ENCODE data around the gene CCDC106. TPM values are rescaled to one million over a fixed set of nuclear protein-coding genes. Genes with fewer than 3 reads are reported as not detected.

The CCDC106 gene
- 9.7 and 10.8 TPM in 2 replicates for total RNA-seq (2014; rRNA removed; shearing (Covaris generic))

GRCh38 chr19:55647732-55648584 is at the start of gene CCDC106:
TSS of gene CCDC106 (plus strand) at chr19:55648212. CDS start at chr19:55649047, 835 bp downstream.
- H3K27ac ChIP-seq = peak within 1 kb of the TSS; percentile 72
- H3K27me3 ChIP-seq = no peaks in the 10 kb centered on the region
- H3K9me3 ChIP-seq (replicated peaks) = no peaks in the 10 kb centered on the region
- H3K4me1 ChIP-seq = peaks cover 3% of the 10 kb centered on the region; the same call in 1 of the 2 replicates
- peak; percentile 82 to 84 for DNase-seq
- H3K4me3 ChIP-seq = peak within 1 kb of the TSS; percentile 88
- H3K36me3 ChIP-seq = peaks cover 19% of the 10 kb centered on the region

- peak; percentile 94 to 98 for DNase-seq
- Histone ChIP-seq H3K27me3 (no peaks in the 10 kb centered on the region), H3K36me3 (peaks cover 21% of the 10 kb centered on the region)
These were observed 49.1 kb upstream of the CCDC106 start for GRCh38 chr19:55598719-55599467.

GRCh38 chr19:55599468-55599841 is 48.6 kb upstream of the CCDC106 start, which contains the start of gene FIZ1:
TSS of gene FIZ1 (minus strand) at chr19:55599517. CDS start at chr19:55597865, 1,652 bp downstream.
- H3K4me1 ChIP-seq = peaks cover under 1% of the 10 kb centered on the region; the same call in 1 of the 2 replicates

More at GRCh38 chr19:55598719-55599467, 49.1 kb upstream of the CCDC106 start:
- peak overlapping the region; percentile 76 for H3K4me3 ChIP-seq
- no peaks in the 10 kb centered on the region for H3K9me3 ChIP-seq (replicated peaks)
- H3K4me1 ChIP-seq = no peaks in the 10 kb centered on the region
- peak overlapping the region; percentile 98 for H3K27ac ChIP-seq

DNA sequence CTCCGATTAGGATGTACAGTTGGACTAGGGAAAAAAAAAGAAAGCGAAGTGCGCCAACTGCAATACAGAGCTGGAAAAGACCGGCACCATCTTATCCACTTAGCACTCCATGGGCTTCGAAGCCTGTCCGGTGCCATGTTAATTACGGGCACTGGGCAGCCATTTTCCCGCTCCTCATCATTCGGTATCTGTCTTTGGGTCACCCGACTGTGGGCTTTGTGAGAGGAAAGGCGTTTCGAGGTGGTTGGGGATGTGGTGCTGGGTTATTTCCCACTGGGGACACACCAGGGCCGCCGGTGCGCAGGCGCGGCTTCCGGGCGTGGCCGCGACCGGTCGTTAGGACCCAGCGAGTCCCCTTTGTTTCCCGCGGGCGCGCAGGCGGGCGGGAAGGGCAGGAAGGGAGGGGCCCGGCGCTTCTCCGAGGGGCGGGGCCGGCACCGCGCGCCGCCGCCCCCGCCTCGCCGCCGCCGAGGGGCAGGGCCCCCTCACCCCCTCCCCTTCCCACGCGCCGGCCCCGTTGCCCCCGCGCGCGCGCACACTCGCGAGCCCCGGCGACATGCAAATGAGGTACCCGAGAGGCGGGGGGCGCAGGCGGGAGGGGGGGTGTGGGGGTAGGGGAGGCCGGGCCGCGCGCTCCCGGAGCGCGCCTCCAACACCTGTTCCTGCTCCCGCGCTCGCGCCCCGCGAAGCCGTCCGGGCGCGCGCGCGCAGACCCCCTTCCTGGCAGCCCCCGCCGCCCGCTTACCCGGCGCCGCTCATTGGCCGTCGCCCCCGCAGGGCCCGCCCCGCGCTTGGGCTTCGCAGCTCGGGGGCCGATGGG is 48.0 kb upstream of the CCDC106 start, which contains the start of gene ZNF524:
Gene ZNF524 (plus strand): TSS at position 447 of the 820 bp plus-strand sequence. CDS start 1,825 bp downstream, outside the sequence.
- Histone ChIP-seq H3K9me3 (replicated peaks) (no peaks in the 10 kb centered on the region), H3K27ac (peak within 1 kb of the TSS; percentile 98), H3K27me3 (no peaks in the 10 kb centered on the region), H3K4me3 (peak within 1 kb of the TSS; percentile 76), H3K36me3 (peaks cover 15% of the 10 kb centered on the region), H3K4me1 (peaks cover 4% of the 10 kb centered on the region; the same call in 1 of the 2 replicates)
- DNase-seq = peak; percentile 89 to 94

More at GRCh38 chr19:55599468-55599841, 48.6 kb upstream of the CCDC106 start, which contains the start of gene FIZ1:
- Histone ChIP-seq H3K36me3 (peaks cover 20% of the 10 kb centered on the region), H3K27me3 (no peaks in the 10 kb centered on the region), H3K27ac (peak within 1 kb of the TSS; percentile 98), H3K4me3 (peak within 1 kb of the TSS; percentile 76), H3K9me3 (replicated peaks) (no peaks in the 10 kb centered on the region)
- peak; percentile 99 for DNase-seq

- peak overlapping the region; percentile 76 for H3K4me3 ChIP-seq
- peaks cover 4% of the 10 kb centered on the region; the same call in 1 of the 2 replicates for H3K4me1 ChIP-seq
- no peak for DNase-seq
- H3K9me3 ChIP-seq (replicated peaks) = no peaks in the 10 kb centered on the region
- H3K27me3 ChIP-seq = no peaks in the 10 kb centered on the region
- H3K36me3 ChIP-seq = peaks cover 9% of the 10 kb centered on the region
- H3K27ac ChIP-seq = no peak overlapping the region
These were observed 47.4 kb upstream of the CCDC106 start for GRCh38 chr19:55600662-55601028.

DNA sequence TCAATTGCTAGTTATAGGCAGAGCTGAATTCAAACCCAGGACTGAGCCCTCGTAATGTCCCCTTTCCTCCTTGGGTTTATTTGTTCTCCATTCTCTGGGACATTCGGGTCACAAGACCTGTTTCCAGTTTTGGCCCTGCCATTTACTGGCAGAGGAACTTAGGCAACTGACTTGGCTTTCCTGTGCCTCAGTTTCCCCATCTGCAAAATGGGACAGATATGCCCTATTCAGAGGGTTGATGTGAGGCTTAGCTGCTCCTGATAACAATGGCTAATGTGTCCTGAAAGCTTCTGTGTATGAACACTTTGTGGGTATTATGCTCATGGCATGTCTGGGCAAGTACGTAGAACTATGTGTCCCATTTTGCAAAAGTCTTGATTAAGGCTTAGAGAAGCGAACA is 46.9 kb upstream of the CCDC106 start:
- H3K4me3 ChIP-seq = peak overlapping the region; percentile 76; the same call in 1 of the 2 replicates
- no peaks in the 10 kb centered on the region for H3K27me3 ChIP-seq
- H3K27ac ChIP-seq = no peak overlapping the region
- no peaks in the 10 kb centered on the region for H3K9me3 ChIP-seq (replicated peaks)
- peaks cover 5% of the 10 kb centered on the region; the same call in 1 of the 2 replicates for H3K36me3 ChIP-seq
- peaks cover 4% of the 10 kb centered on the region; the same call in 1 of the 2 replicates for H3K4me1 ChIP-seq
- no peak for DNase-seq

GRCh38 chr19:55602104-55603001 is 45.7 kb upstream of the CCDC106 start:
- Histone ChIP-seq H3K4me3 (no peak overlapping the region), H3K36me3 (0 out of 2 replicates have a peak, but pooled peaks cover 4% of the 10 kb centered on the region), H3K27me3 (no peaks in the 10 kb centered on the region), H3K4me1 (peaks cover 4% of the 10 kb centered on the region; the same call in 1 of the 2 replicates), H3K9me3 (replicated peaks) (no peaks in the 10 kb centered on the region), H3K27ac (no peak overlapping the region)
- no peak for DNase-seq

GRCh38 chr19:55603115-55603514 is 44.9 kb upstream of the CCDC106 start:
- Histone ChIP-seq H3K4me1 (peaks cover 4% of the 10 kb centered on the region; the same call in 1 of the 2 replicates), H3K27me3 (no peaks in the 10 kb centered on the region), H3K36me3 (0 out of 2 replicates have a peak, but pooled peaks cover 4% of the 10 kb centered on the region), H3K27ac (no peak overlapping the region), H3K9me3 (replicated peaks) (no peaks in the 10 kb centered on the region), H3K4me3 (no peak overlapping the region)
- no peak for DNase-seq

DNA sequence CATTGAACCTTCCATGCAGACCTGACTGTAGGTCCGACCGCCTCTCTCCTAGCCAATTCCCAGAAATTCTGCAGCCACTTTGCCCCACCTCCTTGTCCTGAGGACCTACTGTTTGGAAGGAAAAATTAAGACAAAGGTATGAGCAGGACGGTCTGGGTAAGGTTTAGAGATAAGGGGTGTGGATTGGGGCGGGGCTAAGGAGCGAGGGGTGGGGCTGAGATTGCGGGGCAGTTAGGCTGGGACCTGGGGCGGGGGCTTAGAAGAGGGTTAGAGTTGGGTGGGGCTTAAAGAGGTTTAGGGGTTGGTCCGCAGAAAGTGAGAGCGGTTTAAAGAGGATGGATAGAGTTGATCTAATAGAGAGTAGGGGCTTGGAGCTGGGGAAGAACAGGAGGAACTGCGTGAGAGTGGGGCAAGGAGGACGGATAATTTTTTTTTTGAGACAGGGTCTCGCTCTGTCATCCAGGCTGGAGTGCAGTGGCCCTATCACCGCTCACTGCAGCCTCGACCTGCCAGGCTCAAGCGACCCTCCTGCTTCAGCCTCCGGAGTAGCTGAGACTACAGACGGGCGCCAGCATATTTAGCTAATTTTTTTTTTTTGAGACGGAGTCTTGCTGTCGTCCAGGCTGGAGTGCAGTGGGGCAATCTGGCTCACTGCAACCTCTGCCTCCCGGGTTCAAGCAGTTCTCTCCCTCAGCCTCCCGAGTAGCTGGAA is 44.3 kb upstream of the CCDC106 start:
- H3K27me3 ChIP-seq = no peaks in the 10 kb centered on the region
- H3K27ac ChIP-seq = no peak overlapping the region; the same call in 1 of the 2 replicates
- no peaks in the 10 kb centered on the region for H3K9me3 ChIP-seq (replicated peaks)
- 0 out of 2 replicates have a peak, but pooled peaks cover 4% of the 10 kb centered on the region for H3K36me3 ChIP-seq
- no peak for DNase-seq
- H3K4me1 ChIP-seq = peaks cover 4% of the 10 kb centered on the region; the same call in 1 of the 2 replicates
- H3K4me3 ChIP-seq = peak overlapping the region; percentile 72; the same call in 1 of the 2 replicates

- no peaks in the 10 kb centered on the region for H3K27me3 ChIP-seq
- H3K9me3 ChIP-seq (replicated peaks) = no peaks in the 10 kb centered on the region
- 0 out of 2 replicates have a peak, but pooled peaks cover 5% of the 10 kb centered on the region for H3K36me3 ChIP-seq
- DNase-seq = peak; percentile 99
- H3K4me1 ChIP-seq = peaks cover 4% of the 10 kb centered on the region; the same call in 1 of the 2 replicates
- peak overlapping the region; percentile 78 for H3K27ac ChIP-seq
- H3K4me3 ChIP-seq = peak overlapping the region; percentile 72
These were observed 42.8 kb upstream of the CCDC106 start for GRCh38 chr19:55605207-55605636.

DNA sequence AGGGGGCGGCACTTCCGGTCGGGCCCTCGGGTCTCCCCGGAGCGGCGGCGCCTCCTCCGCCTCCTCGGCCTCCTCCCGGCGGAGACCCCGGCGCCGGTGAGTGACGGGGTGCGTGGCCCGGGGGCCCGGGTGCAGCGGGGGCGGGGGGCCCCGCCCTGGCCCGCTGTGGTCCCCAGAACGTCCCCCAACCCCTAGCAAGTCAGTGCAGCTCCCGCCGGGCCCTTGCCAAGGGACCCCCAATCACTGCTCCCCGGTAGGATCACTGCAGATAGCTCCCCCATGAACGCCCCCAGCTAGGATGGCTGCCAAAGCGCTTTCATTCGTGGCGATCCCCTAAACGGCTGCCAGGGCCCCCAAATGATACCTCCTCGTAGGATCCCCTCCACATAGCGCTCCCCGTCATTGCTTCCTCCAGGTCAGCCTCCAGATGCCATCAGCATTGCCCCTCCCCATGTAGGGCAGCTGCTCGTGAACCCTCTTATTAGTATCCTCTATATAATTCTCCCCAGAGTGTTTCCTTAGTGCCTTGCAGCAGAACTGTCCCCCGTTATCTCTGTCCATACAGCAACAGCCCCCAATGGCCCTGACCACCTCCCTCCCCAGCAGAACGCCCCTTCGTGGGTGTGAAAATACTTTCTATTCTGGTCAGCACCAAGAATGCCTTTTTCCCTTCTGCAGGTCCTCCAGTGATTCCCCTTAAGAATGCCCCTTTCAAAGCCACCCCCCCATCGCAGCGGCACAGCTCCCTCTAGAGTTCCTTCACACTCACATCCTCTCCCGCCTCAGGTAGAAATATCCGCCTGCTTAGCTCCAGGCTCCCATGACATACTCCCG is 42.2 kb upstream of the CCDC106 start, which contains the start of gene ZNF865:
Gene ZNF865 (plus strand): TSS at position 11 of the 834 bp plus-strand sequence. CDS start 7,972 bp downstream, outside the sequence.
- Histone ChIP-seq H3K9me3 (replicated peaks) (no peaks in the 10 kb centered on the region), H3K27ac (peak within 1 kb of the TSS; percentile 78), H3K4me1 (peaks cover 4% of the 10 kb centered on the region; the same call in 1 of the 2 replicates), H3K36me3 (0 out of 2 replicates have a peak, but pooled peaks cover 5% of the 10 kb centered on the region), H3K27me3 (no peaks in the 10 kb centered on the region), H3K4me3 (peak within 1 kb of the TSS; percentile 72)
- DNase-seq = peak; percentile 87 to 90

Data from SJCRH30 (cell line).